ENCODE results near the gene TM4SF20. TPM values are rescaled to one million over a fixed set of nuclear protein-coding genes. Genes with fewer than 3 reads are reported as not detected.

The TM4SF20 gene
- total RNA-seq, 1 experiment from 2014 or later = not detected

DNA sequence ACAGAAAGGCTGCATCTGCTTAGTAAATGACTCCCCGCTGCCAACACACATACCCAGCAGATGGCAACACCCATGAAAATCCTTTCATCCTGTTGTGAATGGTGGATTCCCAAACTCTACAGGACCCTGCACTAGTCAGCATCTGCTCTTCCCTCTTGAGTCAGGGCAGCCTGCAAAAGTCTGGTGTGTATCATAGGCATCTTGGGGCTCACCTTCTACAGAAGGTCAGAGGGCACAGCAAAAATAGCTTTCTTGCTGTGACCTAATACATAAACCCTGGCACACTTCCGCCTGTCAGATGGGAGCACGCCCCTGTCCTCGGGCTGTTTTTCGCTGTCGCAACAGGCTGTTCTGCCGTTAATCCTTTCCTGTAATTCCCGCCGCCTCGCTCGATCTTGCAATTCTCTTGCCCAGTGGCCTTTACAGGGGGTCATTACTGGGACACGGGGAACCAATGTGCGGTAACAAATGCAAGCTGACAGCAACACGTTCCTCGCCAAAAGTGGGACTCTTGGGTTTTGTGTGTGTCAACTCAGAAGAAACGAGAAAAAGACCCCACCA lies 28.6 kb upstream of the TM4SF20 start:
- H3K27ac ChIP-seq = no peak overlapping the region

DNA sequence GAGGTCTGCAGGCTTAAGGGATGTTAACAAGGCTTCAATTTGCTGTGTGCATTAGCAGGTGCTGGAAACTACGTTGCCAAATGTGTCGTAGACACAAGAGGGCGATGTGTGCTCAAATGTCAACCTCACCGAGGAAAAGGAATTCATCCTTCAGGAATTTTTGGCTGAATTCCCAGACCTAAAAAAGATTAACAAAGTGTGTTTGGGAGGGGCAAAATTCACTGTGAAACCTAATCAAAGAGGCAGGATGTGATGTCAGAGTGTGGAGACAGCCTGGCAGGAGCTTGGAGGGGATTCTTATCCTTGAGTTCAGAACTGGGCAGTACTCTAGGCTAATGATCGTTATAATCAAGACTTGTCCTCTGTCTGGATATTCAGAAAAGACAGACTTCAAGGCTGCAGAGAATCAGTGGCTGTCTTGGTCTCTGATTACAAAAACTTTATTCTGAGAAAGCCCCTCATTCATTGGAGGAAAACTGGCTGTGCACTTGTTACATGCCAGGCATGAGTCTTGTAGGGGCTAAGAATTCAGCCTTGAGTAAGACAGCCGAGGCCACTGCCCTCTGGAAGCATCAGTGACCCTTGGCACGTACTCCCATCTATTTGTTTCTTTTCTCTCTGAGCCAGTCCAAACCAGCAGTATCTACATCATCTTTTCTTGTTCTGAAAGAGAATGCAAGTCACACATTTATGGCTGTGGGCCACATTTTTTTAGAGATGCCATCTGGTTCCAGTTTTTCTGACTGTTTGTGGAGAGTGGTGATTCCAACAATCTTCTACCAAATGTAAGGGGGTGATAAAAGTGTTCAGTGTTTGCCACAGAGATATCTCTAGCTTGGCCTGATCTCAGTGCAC lies 27.3 kb upstream of the TM4SF20 start:
- Histone ChIP-seq H3K4me1 (replicated peaks) (peaks cover 12% of the 10 kb centered on the region), H3K27me3 (replicated peaks) (no peaks in the 10 kb centered on the region), H3K4me3 (no peak overlapping the region), H3K27ac (peak overlapping the region; percentile 93), H3K36me3 (no peaks in the 10 kb centered on the region), H3K9me3 (replicated peaks) (no peaks in the 10 kb centered on the region)
- DNase-seq (ENCODE audit: low read depth in 1 of 2, low spot score in 2 of 2) = peak; percentile 79 to 96

More for the DNA sequence above, 28.6 kb upstream of the TM4SF20 start:
- Histone ChIP-seq H3K9me3 (replicated peaks) (no peaks in the 10 kb centered on the region), H3K36me3 (no peaks in the 10 kb centered on the region), H3K27me3 (replicated peaks) (no peaks in the 10 kb centered on the region), H3K4me1 (replicated peaks) (peaks cover 18% of the 10 kb centered on the region), H3K4me3 (no peak overlapping the region)
- DNase-seq (ENCODE audit: low read depth in 1 of 2, low spot score in 2 of 2) = no peak

GRCh38 chr2:227404585-227405271 lies 25.6 kb upstream of the TM4SF20 start:
- Histone ChIP-seq H3K4me1 (replicated peaks) (peaks cover 12% of the 10 kb centered on the region), H3K27ac (no peak overlapping the region), H3K9me3 (replicated peaks) (no peaks in the 10 kb centered on the region), H3K27me3 (replicated peaks) (no peaks in the 10 kb centered on the region), H3K4me3 (no peak overlapping the region), H3K36me3 (no peaks in the 10 kb centered on the region)
- no peak for DNase-seq (ENCODE audit: low read depth in 1 of 2, low spot score in 2 of 2)

DNA sequence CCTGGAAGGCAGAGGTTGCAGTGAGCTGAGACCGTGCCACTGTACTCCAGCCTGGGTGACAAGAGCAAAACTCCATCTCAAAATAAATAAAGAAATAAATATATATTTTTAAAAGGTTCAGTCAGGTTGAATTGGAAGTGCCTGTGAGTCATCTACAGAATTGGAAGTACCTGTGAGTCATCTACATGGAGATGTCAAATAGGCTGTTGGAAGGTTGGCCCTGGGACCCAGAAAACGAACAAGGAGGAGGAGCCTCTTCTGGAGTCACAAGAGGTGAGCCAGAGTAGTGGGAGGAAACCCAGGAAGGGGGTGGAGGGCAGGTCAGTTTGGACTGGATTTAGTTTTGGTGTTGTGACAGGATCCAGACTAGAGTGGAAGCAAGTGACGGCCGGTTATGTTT lies 23.9 kb upstream of the TM4SF20 start:
- peaks cover 12% of the 10 kb centered on the region for H3K4me1 ChIP-seq (replicated peaks)
- no peaks in the 10 kb centered on the region for H3K27me3 ChIP-seq (replicated peaks)
- no peak for DNase-seq (ENCODE audit: low read depth in 1 of 2, low spot score in 2 of 2)
- H3K9me3 ChIP-seq (replicated peaks) = no peaks in the 10 kb centered on the region
- H3K4me3 ChIP-seq = no peak overlapping the region
- H3K27ac ChIP-seq = no peak overlapping the region
- H3K36me3 ChIP-seq = no peaks in the 10 kb centered on the region

GRCh38 chr2:227402321-227402720 lies 23.2 kb upstream of the TM4SF20 start:
- Histone ChIP-seq H3K4me1 (replicated peaks) (peaks cover 11% of the 10 kb centered on the region), H3K27ac (no peak overlapping the region), H3K9me3 (replicated peaks) (no peaks in the 10 kb centered on the region), H3K27me3 (replicated peaks) (no peaks in the 10 kb centered on the region), H3K4me3 (no peak overlapping the region), H3K36me3 (no peaks in the 10 kb centered on the region)
- no peak for DNase-seq (ENCODE audit: low read depth in 1 of 2, low spot score in 2 of 2)

DNA sequence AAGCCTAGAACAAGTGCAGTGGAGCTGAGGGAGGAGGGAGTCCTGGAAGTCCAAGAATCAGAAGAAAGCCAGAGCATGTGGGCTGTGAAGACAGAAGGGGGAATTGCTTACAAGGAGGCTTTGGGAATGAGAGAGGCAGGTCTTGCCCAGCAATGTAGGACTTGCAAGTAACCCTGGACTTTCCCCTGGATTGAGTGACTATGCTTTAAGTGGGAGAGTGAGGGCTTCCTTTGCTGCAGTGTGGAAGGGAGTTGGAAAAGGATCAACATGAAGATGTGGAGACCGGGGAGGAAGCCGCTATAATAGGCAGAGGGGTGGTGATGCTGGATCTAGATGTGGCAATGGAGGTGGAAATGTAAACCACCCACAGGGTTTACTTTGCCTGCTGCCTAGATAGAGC lies 22.4 kb upstream of the TM4SF20 start:
- no peak overlapping the region for H3K27ac ChIP-seq
- H3K4me1 ChIP-seq (replicated peaks) = peaks cover 3% of the 10 kb centered on the region
- H3K27me3 ChIP-seq (replicated peaks) = no peaks in the 10 kb centered on the region
- no peak overlapping the region for H3K4me3 ChIP-seq
- H3K9me3 ChIP-seq (replicated peaks) = no peaks in the 10 kb centered on the region
- no peaks in the 10 kb centered on the region for H3K36me3 ChIP-seq
- DNase-seq (ENCODE audit: low read depth in 1 of 2, low spot score in 2 of 2) = no peak

GRCh38 chr2:227398684-227399670 lies 19.9 kb upstream of the TM4SF20 start:
- H3K4me3 ChIP-seq = no peak overlapping the region
- no peaks in the 10 kb centered on the region for H3K36me3 ChIP-seq
- H3K27ac ChIP-seq = no peak overlapping the region
- H3K9me3 ChIP-seq (replicated peaks) = no peaks in the 10 kb centered on the region
- H3K4me1 ChIP-seq (replicated peaks) = no peaks in the 10 kb centered on the region
- DNase-seq (ENCODE audit: low read depth in 1 of 2, low spot score in 2 of 2) = no peak
- no peaks in the 10 kb centered on the region for H3K27me3 ChIP-seq (replicated peaks)

DNA sequence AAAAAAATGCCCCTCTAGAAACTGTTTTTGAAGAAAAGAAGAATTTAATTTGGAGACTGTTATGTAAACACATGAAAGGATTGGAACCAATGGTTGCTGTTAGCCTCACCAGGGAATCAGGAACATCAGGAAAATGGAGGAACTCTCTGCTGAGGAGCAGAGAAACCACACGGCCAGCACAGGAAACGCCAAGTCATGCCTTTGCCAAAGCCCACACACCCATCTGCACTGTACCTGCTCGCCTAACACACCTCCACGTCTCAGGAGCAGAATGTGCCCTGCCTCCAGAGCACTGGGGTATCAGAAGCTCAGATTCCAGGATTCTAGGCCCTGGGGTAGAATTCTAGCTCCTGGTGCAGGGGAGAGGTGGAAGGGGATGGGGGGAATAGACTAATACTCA lies 18.5 kb upstream of the TM4SF20 start:
- DNase-seq (ENCODE audit: low read depth in 1 of 2, low spot score in 2 of 2) = no peak
- H3K27me3 ChIP-seq (replicated peaks) = no peaks in the 10 kb centered on the region
- H3K4me1 ChIP-seq (replicated peaks) = no peaks in the 10 kb centered on the region
- H3K9me3 ChIP-seq (replicated peaks) = no peaks in the 10 kb centered on the region
- no peak overlapping the region for H3K27ac ChIP-seq
- H3K4me3 ChIP-seq = no peak overlapping the region
- no peaks in the 10 kb centered on the region for H3K36me3 ChIP-seq

DNA sequence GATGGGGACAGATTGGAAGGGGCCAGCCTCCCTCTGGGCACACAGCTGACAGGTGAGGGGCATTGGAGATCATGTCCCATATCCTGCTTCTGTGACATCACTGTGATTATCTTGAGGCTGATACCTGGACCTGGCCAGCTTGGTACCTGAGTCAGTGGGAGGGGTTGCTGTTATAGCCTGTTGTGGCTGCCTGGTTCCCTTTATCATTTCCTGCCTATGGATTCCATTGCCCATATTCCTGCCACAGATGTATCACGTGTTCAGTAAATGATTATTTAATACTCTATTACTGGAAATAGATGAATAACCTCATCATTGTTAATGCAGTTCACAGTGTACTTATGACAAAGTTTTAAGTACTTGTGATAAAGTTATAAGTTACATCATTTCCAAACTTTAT lies 16.4 kb upstream of the TM4SF20 start:
- DNase-seq (ENCODE audit: low read depth in 1 of 2, low spot score in 2 of 2) = no peak
- Histone ChIP-seq H3K36me3 (no peaks in the 10 kb centered on the region), H3K27me3 (replicated peaks) (no peaks in the 10 kb centered on the region), H3K27ac (no peak overlapping the region), H3K4me1 (replicated peaks) (peaks cover 7% of the 10 kb centered on the region; the same call in 1 of the 2 replicates), H3K9me3 (replicated peaks) (no peaks in the 10 kb centered on the region), H3K4me3 (no peak overlapping the region)

DNA sequence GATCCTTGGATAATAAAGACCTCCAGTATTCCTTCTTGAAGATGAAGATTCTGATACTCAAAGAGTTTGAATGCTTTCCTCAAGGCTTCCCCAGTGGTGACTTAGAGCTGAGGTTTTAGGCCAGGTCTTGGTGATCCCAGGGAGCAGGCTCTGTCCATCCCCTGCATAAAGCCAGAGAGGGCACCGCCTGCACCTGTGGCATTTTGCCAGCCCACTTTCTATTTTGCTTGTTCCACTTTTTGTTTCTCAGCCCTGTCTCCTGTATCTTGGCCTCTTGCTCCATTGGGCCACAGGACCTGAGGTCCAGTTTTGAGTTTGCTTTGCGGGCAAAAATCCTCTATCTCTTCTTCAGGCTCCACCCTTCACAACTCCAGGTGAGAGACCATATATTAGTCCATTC lies 15.3 kb upstream of the TM4SF20 start:
- H3K4me3 ChIP-seq = no peak overlapping the region
- no peaks in the 10 kb centered on the region for H3K27me3 ChIP-seq (replicated peaks)
- no peaks in the 10 kb centered on the region for H3K9me3 ChIP-seq (replicated peaks)
- H3K36me3 ChIP-seq = no peaks in the 10 kb centered on the region
- no peak overlapping the region for H3K27ac ChIP-seq
- no peak for DNase-seq (ENCODE audit: low read depth in 1 of 2, low spot score in 2 of 2)
- peaks cover 7% of the 10 kb centered on the region for H3K4me1 ChIP-seq (replicated peaks)

- peaks cover 22% of the 10 kb centered on the region for H3K4me1 ChIP-seq (replicated peaks)
- DNase-seq (ENCODE audit: low read depth in 1 of 2, low spot score in 2 of 2) = no peak
- H3K4me3 ChIP-seq = no peak overlapping the region
- no peaks in the 10 kb centered on the region; the same call in 1 of the 2 replicates for H3K27me3 ChIP-seq (replicated peaks)
- peaks cover 2% of the 10 kb centered on the region; the same call in 1 of the 2 replicates for H3K9me3 ChIP-seq (replicated peaks)
- no peaks in the 10 kb centered on the region for H3K36me3 ChIP-seq
- no peak overlapping the region for H3K27ac ChIP-seq
Measured at GRCh38 chr2:227390468-227391256, 11.6 kb upstream of the TM4SF20 start.

GRCh38 chr2:227389661-227390060 lies 10.6 kb upstream of the TM4SF20 start:
- no peaks in the 10 kb centered on the region; the same call in 1 of the 2 replicates for H3K27me3 ChIP-seq (replicated peaks)

More at GRCh38 chr2:227389661-227390060, 10.6 kb upstream of the TM4SF20 start:
- Histone ChIP-seq H3K9me3 (replicated peaks) (peaks cover 2% of the 10 kb centered on the region; the same call in 1 of the 2 replicates), H3K4me3 (no peak overlapping the region), H3K27ac (peak overlapping the region; percentile 90), H3K36me3 (no peaks in the 10 kb centered on the region), H3K4me1 (replicated peaks) (peaks cover 22% of the 10 kb centered on the region)
- DNase-seq (ENCODE audit: low read depth in 1 of 2, low spot score in 2 of 2) = no peak
